AG08396 (cell line): ENCODE data around the gene FAM83G.

Source experiments
- DNase-seq: peaks from one replicate; pipeline ENCODE4 v3.0.0; 2012; ENCODE audit warnings: low spot score, mixed read lengths

The FAM83G gene

DNA sequence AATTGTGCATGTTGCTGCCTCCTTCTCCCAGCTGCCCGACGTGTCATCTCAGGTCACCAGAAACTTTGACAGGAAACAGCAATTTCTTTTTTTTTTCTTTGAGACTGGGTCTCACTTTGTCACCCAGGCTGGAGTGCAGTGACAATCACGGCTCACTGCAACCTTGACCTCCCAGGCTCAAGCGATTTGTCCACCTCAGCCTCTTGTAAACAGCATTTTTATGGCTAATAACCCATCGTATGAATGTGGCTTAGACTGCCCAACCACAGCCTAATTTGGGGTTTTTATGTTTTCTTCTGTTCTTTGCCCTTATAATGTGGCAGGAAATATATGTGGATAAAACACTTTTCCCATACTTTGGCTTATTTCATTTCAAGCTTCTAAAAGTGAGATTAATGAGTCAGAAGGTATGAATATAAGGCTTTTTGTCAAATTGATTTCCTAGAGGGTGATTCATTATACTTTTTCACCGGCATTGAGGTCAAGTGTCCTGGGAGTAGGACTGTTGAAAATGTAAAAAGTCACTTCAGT is 83.6 kb downstream of the FAM83G start:
- no peak for DNase-seq

DNA sequence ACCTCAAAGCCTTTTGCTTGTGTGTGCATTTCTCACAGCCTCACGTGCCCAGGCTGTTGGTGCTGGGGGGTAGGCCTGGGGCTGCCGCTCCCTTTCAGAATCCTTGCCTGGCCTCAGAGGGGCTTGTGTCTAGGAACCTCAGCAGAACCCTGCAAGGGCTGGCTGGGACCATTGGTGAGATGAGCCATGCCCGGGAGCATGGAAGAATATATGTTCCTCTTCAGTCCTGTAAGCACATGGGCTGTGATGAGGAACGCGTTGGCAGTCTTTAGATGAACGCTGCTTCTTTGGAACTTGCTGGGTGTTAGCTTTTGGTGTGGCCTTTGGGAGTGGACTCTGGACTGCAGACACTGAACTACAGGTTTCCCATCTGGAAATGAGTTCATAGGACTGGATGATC is 84.6 kb downstream of the FAM83G start:
- DNase-seq: no peak
